ENCODE data around the gene OVOL1.
"Not testable (repeated sequence)": the region's sequence is repeated elsewhere in the genome, so short reads cannot be mapped to it uniquely, and the experiment has no call there.

OVOL1 gene

GRCh38 chr11:65817835-65818680 lies 31.2 kb downstream of the OVOL1 start:
- DNase-seq: peak; percentile 99

- DNase-seq: no peak
Observed at GRCh38 chr11:65821107-65821506, 34.2 kb downstream of the OVOL1 start.

GRCh38 chr11:65822776-65823528 lies 36.1 kb downstream of the OVOL1 start:
- DNase-seq: no peak

- no peak for DNase-seq
Observed at GRCh38 chr11:65826984-65827735, 40.3 kb downstream of the OVOL1 start.

- DNase-seq: no peak
Observed at GRCh38 chr11:65829459-65829858, 42.6 kb downstream of the OVOL1 start.

- DNase-seq: not testable (repeated sequence)
Observed at GRCh38 chr11:65832231-65832630, 45.4 kb downstream of the OVOL1 start.

GRCh38 chr11:65833297-65834030 lies 46.6 kb downstream of the OVOL1 start, which contains the start of gene SNX32:
Gene SNX32 (plus strand): TSS chr11:65833963. CDS start chr11:65834066, 103 bp downstream.
- peak; percentile 95 for DNase-seq

- no peak for DNase-seq
Observed at GRCh38 chr11:65834202-65834601, 47.3 kb downstream of the OVOL1 start.

GRCh38 chr11:65842144-65842543 lies 55.3 kb downstream of the OVOL1 start:
- no peak for DNase-seq

GRCh38 chr11:65843811-65844210 lies 56.9 kb downstream of the OVOL1 start:
- no peak for DNase-seq

GRCh38 chr11:65844231-65844872 lies 57.5 kb downstream of the OVOL1 start:
- no peak for DNase-seq

All from activated CD4-positive, CD25-positive, alpha-beta regulatory T cell treated with anti-CD3 and anti-CD28 coated beads, Interleukin-2, amount 50 U/mL, for 72 hours (primary cell).